BLaER1 (cell line): ENCODE results near the gene PIGU.
"Not testable (repeated sequence)": the region's sequence is repeated elsewhere in the genome, so short reads cannot be mapped to it uniquely, and the experiment has no call there.

Source experiments
- H3K27ac ChIP-seq: shearing (Covaris generic); formaldehyde crosslinking; 2 replicates; pipeline ENCODE4 v1.8.1; 2022
- H3K27me3 ChIP-seq: shearing (Covaris generic); formaldehyde crosslinking; 2 replicates; pipeline ENCODE4 v1.8.1; 2022
- H3K36me3 ChIP-seq: shearing (Covaris generic); formaldehyde crosslinking; 2 replicates; pipeline ENCODE4 v1.8.1; 2022
- H3K4me1 ChIP-seq: shearing (Covaris generic); formaldehyde crosslinking; 2 replicates; pipeline ENCODE4 v1.8.1; 2022
- H3K4me2 ChIP-seq: shearing (Covaris generic); formaldehyde crosslinking; 2 replicates; pipeline ENCODE4 v1.8.1; 2022
- H3K4me3 ChIP-seq: shearing (Covaris generic); formaldehyde crosslinking; 2 replicates; pipeline ENCODE4 v1.8.1; 2022
- H3K9ac ChIP-seq: shearing (Covaris generic); formaldehyde crosslinking; 2 replicates; pipeline ENCODE4 v1.8.1; 2022
- H3K9me3 ChIP-seq: shearing (Covaris generic); formaldehyde crosslinking; 2 replicates; pipeline ENCODE4 v1.8.1; 2022
- H4K20me1 ChIP-seq: shearing (Covaris generic); formaldehyde crosslinking; 2 replicates; pipeline ENCODE4 v1.8.1; 2022
- Cebpa-rat ChIP-seq: shearing (Covaris generic); IDR thresholded peaks from 2 replicates; pipeline ENCODE4 v1.8.1; 2022

PIGU gene

GRCh38 chr20:34530342-34530741, 146.6 kb downstream of the PIGU start:
- H3K9ac ChIP-seq = no peak overlapping the region
- TF ChIP-seq Cebpa-rat = no peak

GRCh38 chr20:34529742-34530141, 147.2 kb downstream of the PIGU start:
- Histone ChIP-seq H3K4me2 (no peak overlapping the region), H3K27me3 (no peaks in the 10 kb centered on the region), H3K9ac (no peak overlapping the region), H4K20me1 (peaks cover 94% of the 10 kb centered on the region), H3K27ac (no peak overlapping the region), H3K4me1 (peaks cover 7% of the 10 kb centered on the region), H3K36me3 (peaks cover 97% of the 10 kb centered on the region), H3K9me3 (no peaks in the 10 kb centered on the region), H3K4me3 (no peak overlapping the region)
- no peak for TF ChIP-seq Cebpa-rat

More at GRCh38 chr20:34530342-34530741, 146.6 kb downstream of the PIGU start:
- Histone ChIP-seq H4K20me1 (peaks cover 94% of the 10 kb centered on the region), H3K27ac (no peak overlapping the region), H3K27me3 (no peaks in the 10 kb centered on the region), H3K4me3 (no peak overlapping the region), H3K9me3 (no peaks in the 10 kb centered on the region), H3K4me2 (no peak overlapping the region), H3K36me3 (peaks cover 97% of the 10 kb centered on the region), H3K4me1 (peaks cover 7% of the 10 kb centered on the region)

DNA sequence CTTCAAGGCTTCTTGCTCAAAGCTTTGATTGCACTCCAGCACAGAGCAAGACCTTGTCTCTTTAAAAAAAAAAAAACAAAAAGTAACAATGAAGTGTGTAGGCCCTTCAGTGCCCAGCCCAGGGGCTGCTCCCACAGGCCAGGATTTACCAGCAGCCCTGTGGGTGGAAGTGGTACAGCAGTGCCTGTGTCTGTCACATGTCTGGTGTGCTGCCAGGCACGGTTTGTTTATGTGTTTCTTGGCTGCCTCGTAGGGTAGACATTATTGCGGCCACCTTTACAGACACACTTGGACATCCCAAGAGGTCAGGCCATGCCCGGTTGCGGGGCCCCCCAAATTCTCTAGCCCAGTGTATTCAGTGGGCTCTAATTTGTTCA, 148.0 kb downstream of the PIGU start:
- no peaks in the 10 kb centered on the region for H3K9me3 ChIP-seq
- H3K9ac ChIP-seq = no peak overlapping the region
- peaks cover 7% of the 10 kb centered on the region for H3K4me1 ChIP-seq
- H3K27me3 ChIP-seq = no peaks in the 10 kb centered on the region
- TF ChIP-seq Cebpa-rat = no peak
- H3K36me3 ChIP-seq = peaks cover 95% of the 10 kb centered on the region
- H3K4me2 ChIP-seq = no peak overlapping the region
- no peak overlapping the region for H3K4me3 ChIP-seq
- peaks cover 94% of the 10 kb centered on the region for H4K20me1 ChIP-seq
- no peak overlapping the region for H3K27ac ChIP-seq

DNA sequence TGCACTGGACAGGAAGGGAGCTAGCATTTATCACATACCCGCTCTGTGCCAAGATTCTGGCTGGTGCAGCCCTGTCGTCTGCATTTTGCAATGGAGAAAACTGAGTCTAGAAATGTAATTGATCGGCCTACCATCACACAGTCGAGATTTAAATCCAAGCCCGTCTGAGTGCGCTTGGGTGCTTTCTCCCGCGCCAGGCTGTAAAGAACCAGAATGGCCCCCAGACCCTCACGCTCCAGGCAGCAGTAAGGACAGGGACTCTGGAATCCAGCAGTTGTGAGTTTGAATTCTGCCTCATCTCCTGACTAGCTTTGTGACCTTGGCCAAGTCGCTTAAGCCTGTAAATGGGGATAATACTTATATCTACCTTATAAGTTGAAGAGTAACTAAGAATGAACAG, 149.9 kb downstream of the PIGU start:
- no peak for TF ChIP-seq Cebpa-rat
- peaks cover 94% of the 10 kb centered on the region for H4K20me1 ChIP-seq
- no peaks in the 10 kb centered on the region for H3K27me3 ChIP-seq
- H3K4me3 ChIP-seq = no peak overlapping the region
- H3K4me2 ChIP-seq = no peak overlapping the region
- H3K27ac ChIP-seq = no peak overlapping the region
- H3K4me1 ChIP-seq = peaks cover 11% of the 10 kb centered on the region
- H3K36me3 ChIP-seq = peaks cover 78% of the 10 kb centered on the region
- H3K9me3 ChIP-seq = no peaks in the 10 kb centered on the region
- no peak overlapping the region for H3K9ac ChIP-seq

GRCh38 chr20:34526466-34526865, 150.4 kb downstream of the PIGU start:
- Histone ChIP-seq H3K27me3 (no peaks in the 10 kb centered on the region), H3K36me3 (peaks cover 78% of the 10 kb centered on the region), H3K9me3 (no peaks in the 10 kb centered on the region), H3K4me2 (no peak overlapping the region), H4K20me1 (peaks cover 94% of the 10 kb centered on the region), H3K4me1 (peaks cover 13% of the 10 kb centered on the region), H3K9ac (no peak overlapping the region), H3K27ac (no peak overlapping the region), H3K4me3 (no peak overlapping the region)
- no peak for TF ChIP-seq Cebpa-rat

DNA sequence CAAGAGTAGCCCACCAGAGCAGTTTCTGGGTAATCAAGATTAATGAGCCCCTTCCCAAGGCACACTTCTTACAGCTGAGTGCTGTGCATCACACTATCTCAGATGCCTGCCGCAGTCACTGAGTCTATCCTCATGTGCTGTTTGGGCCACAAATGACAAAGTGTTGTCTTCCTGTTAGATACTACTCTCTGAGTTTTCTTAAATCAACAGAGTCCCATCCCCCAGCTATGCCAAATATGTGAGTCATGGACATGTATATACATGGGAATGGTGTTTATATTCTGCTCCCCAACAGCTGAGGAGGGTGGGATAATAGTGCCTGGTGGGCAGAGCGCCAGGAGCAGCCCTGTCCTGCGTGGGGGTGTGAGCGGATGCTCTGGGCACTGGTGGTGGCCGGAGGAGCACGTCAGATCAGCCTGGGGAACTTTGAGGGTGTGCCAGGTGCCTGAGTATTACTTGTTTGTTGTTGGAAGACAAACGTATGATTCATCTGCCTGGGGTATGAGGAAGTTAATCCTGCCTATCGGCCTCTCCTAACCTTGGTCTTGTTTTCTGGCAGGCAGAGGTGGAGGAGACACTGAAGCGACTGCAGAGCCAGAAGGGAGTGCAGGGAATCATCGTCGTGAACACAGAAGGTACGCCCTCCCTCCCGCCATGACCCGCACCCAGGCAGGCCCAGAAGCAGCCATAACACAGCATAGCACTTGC, 151.0 kb downstream of the PIGU start:
- Histone ChIP-seq H3K4me2 (no peak overlapping the region), H3K36me3 (peaks cover 72% of the 10 kb centered on the region), H3K27ac (no peak overlapping the region), H3K9ac (no peak overlapping the region; the same call in 1 of the 2 replicates), H3K9me3 (no peaks in the 10 kb centered on the region), H4K20me1 (peaks cover 94% of the 10 kb centered on the region), H3K4me1 (peaks cover 13% of the 10 kb centered on the region), H3K4me3 (no peak overlapping the region), H3K27me3 (no peaks in the 10 kb centered on the region)
- no peak for TF ChIP-seq Cebpa-rat

- Histone ChIP-seq H3K27ac (no peak overlapping the region), H3K36me3 (peaks cover 67% of the 10 kb centered on the region), H3K27me3 (no peaks in the 10 kb centered on the region), H3K4me2 (no peak overlapping the region), H3K9ac (no peak overlapping the region; the same call in 1 of the 2 replicates), H4K20me1 (peaks cover 94% of the 10 kb centered on the region), H3K9me3 (no peaks in the 10 kb centered on the region), H3K4me1 (peaks cover 13% of the 10 kb centered on the region), H3K4me3 (no peak overlapping the region)
- TF ChIP-seq Cebpa-rat = no peak
Observed at GRCh38 chr20:34525342-34525708, 151.6 kb downstream of the PIGU start.

DNA sequence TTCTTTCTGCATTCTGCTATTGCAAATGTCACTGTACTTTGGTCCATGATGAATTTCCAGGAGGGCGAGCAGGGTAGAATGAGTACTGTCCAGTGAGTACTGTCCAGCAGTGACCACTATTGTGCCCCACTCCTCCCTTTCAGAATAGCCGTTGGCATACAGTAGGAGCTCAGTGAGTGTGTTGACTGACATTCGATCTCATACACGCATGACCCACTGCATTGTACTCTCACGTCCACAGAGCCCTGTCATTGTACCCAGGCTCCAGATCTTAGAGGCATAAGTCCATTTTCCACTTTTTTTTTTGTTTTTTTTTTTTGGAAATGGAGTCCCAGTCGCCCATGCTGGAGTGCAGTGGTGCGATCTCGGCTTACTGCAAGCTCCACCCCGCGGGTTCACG, 152.5 kb downstream of the PIGU start:
- no peak for TF ChIP-seq Cebpa-rat
- Histone ChIP-seq H3K9ac (no peak overlapping the region), H3K9me3 (no peaks in the 10 kb centered on the region), H3K27me3 (no peaks in the 10 kb centered on the region), H4K20me1 (peaks cover 94% of the 10 kb centered on the region), H3K4me2 (no peak overlapping the region), H3K4me1 (peaks cover 13% of the 10 kb centered on the region), H3K27ac (no peak overlapping the region), H3K36me3 (peaks cover 62% of the 10 kb centered on the region), H3K4me3 (no peak overlapping the region)

DNA sequence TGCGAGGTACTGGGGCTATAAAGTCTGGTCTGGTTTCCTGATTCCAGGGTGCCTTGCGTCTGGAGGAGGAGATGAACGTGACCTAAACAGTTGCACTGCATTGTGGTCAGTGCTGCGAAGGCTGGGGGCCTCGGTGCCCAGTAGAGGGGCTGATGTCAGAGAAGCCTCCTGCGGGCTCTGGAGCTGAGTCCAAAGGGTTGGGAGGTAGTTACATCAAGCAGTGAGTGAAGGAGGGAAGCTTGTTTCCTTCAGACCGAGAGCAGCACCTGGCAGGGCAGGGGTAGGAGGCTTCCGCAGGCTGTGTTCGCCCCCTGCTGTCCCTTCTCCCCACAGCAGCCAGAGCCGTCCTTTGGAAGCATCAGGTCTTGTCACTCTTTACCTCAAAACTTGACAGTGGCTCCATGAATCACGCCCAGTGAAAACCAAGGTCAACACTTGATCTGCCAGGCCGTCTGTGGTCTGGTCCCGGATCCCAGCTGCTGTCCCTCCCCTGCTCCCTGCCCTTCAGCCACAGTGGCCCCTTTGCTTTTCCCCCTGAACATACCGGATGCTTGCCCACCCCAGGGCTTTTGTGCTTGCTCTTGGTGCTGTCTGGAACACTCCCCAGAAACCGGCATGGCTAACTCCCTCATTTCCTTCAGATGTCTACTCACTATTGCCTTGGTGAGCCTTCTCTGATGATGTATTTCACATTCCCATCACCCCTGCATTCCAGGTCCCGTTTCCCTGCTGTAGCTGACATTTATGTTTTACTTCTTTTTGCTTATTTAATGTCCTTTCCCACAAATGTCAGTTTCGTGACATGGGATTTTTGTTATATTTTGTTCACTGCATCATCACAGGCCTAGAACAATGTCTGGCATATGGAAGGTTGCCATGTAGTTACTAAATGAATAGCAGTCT, 153.7 kb downstream of the PIGU start:
- H3K27me3 ChIP-seq = no peaks in the 10 kb centered on the region
- H3K27ac ChIP-seq = no peak overlapping the region; the same call in 1 of the 2 replicates

GRCh38 chr20:34519841-34520240, 157.1 kb downstream of the PIGU start:
- H3K36me3 ChIP-seq = peaks cover 26% of the 10 kb centered on the region
- H3K4me1 ChIP-seq = peaks cover 36% of the 10 kb centered on the region
- not testable (repeated sequence) for H3K27ac ChIP-seq, H3K9ac ChIP-seq, H3K4me3 ChIP-seq, H3K27me3 ChIP-seq, H3K9me3 ChIP-seq, H3K4me2 ChIP-seq
- peaks cover 81% of the 10 kb centered on the region for H4K20me1 ChIP-seq

More for the DNA sequence above, 153.7 kb downstream of the PIGU start:
- Histone ChIP-seq H3K4me2 (peak overlapping the region; percentile 35), H3K4me3 (no peak overlapping the region), H4K20me1 (peaks cover 96% of the 10 kb centered on the region), H3K9me3 (no peaks in the 10 kb centered on the region), H3K4me1 (peaks cover 20% of the 10 kb centered on the region), H3K9ac (no peak overlapping the region), H3K36me3 (peaks cover 57% of the 10 kb centered on the region)
- no peak for TF ChIP-seq Cebpa-rat

DNA sequence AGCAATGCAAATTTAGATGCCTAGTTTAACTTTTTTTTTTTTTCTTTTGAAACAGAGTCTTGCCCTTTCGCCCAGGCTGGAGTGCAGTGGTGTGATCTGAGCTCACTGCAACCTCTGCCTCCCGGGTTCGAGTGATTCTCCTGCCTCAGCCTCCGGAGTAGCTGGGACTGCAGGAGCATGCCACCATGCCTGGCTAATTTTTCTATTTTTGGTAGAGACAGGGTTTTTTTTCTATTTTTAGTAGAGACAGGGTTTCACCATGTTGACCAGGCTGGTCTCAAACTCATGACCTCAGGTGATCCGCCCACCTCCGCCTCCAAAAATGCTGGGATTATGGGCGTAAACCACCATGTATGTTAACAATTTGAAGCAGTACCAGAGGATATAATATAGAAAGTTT, 158.0 kb downstream of the PIGU start:
- H4K20me1 ChIP-seq = peaks cover 72% of the 10 kb centered on the region
- not testable (repeated sequence) for H3K27me3 ChIP-seq, H3K9me3 ChIP-seq, H3K4me3 ChIP-seq, H3K4me2 ChIP-seq, H3K9ac ChIP-seq, H3K27ac ChIP-seq
- H3K4me1 ChIP-seq = peaks cover 42% of the 10 kb centered on the region
- peaks cover 19% of the 10 kb centered on the region; the same call in 1 of the 2 replicates for H3K36me3 ChIP-seq
